PFSK-1 (cell line): ENCODE measurements around the gene SULT1E1.

Experiments
- FOXP2 ChIP-seq: optimal IDR thresholded peaks from 2 replicates; pipeline ENCODE3; 2011; ENCODE audit warnings: borderline replicate concordance, control low read depth, inconsistent platforms; ENCODE audit not compliant: insufficient read depth; ENCODE audit errors: extremely low read length, extremely low read depth
- POLR2AphosphoS5 ChIP-seq: IDR thresholded peaks from 2 replicates; pipeline ENCODE4 v1.6.1; 2012; ENCODE audit warnings: low read depth, mild to moderate bottlenecking, control low read depth, low read length, moderate library complexity
- SIN3A ChIP-seq: IDR thresholded peaks from 2 replicates; pipeline ENCODE4 v1.6.1; 2012; ENCODE audit warnings: mild to moderate bottlenecking, low read length, moderate library complexity, borderline replicate concordance; ENCODE audit not compliant: insufficient read depth
- TAF1 ChIP-seq: IDR thresholded peaks from 2 replicates; pipeline ENCODE4 v1.6.1; 2012; ENCODE audit warnings: low read length, control low read depth, borderline replicate concordance; ENCODE audit not compliant: insufficient read depth
- TF ChIP-seq, protein P1 (sequence below), 2 experiments: IDR thresholded peaks; 2 replicates each; pipeline versions ENCODE4 v1.6.1 to v1.8.0; 2011 to 2012; ENCODE audit warnings: low read depth in 2 of 2, low read length in 2 of 2, control low read depth in 1 of 2, inconsistent platforms in 1 of 2, mild to moderate bottlenecking in 1 of 2, moderate library complexity in 1 of 2; ENCODE audit not compliant: insufficient read depth in 1 of 2

SULT1E1 gene

DNA sequence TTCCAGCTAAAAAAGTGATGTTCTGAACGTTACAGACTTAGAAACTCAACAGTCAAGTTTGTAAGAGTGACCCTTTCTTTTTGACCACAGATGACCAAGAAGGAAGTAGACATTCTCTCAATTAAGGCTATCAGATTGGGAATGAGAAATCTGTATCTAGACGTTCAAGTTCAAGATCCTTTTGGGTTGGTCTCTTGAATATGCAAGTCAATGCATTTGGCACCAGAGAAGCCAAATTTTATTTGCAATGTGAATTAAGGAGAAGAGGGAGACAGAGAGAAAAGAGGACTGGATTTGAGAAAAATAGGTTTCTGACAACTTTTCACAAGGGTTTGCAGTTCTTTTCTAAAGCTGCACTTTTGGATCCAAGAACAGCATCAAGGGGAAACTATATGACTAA, 17.5 kb upstream of the SULT1E1 start:
- TF ChIP-seq POLR2AphosphoS5 (no peak), TAF1 (no peak), SIN3A (no peak), FOXP2 (no peak)
- TF ChIP-seq, protein P1, sequence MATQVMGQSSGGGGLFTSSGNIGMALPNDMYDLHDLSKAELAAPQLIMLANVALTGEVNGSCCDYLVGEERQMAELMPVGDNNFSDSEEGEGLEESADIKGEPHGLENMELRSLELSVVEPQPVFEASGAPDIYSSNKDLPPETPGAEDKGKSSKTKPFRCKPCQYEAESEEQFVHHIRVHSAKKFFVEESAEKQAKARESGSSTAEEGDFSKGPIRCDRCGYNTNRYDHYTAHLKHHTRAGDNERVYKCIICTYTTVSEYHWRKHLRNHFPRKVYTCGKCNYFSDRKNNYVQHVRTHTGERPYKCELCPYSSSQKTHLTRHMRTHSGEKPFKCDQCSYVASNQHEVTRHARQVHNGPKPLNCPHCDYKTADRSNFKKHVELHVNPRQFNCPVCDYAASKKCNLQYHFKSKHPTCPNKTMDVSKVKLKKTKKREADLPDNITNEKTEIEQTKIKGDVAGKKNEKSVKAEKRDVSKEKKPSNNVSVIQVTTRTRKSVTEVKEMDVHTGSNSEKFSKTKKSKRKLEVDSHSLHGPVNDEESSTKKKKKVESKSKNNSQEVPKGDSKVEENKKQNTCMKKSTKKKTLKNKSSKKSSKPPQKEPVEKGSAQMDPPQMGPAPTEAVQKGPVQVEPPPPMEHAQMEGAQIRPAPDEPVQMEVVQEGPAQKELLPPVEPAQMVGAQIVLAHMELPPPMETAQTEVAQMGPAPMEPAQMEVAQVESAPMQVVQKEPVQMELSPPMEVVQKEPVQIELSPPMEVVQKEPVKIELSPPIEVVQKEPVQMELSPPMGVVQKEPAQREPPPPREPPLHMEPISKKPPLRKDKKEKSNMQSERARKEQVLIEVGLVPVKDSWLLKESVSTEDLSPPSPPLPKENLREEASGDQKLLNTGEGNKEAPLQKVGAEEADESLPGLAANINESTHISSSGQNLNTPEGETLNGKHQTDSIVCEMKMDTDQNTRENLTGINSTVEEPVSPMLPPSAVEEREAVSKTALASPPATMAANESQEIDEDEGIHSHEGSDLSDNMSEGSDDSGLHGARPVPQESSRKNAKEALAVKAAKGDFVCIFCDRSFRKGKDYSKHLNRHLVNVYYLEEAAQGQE (IDR thresholded peaks at IDR 0.05; ENCODE audit: insufficient read depth in 1 of 2, low read depth in 2 of 2, low read length in 2 of 2): no peak

DNA sequence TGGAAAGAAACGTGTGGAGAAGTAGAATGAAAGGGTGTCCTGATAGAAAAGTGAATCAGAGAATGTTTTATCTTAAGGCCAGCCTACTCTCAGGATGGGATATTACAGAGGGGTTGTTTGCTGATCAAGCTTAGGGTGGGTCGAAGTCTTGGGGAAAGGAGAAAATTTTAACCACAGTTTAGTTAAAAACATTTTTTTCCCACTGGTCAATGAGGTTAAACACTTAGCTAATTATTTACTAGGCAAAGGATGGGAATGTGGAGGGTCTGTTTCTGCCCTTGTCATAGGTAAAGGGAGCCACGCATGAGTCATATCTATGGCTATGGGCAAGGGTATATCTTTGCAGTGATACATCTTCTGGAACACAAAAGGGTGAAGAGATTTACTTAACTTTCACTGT, 16.1 kb upstream of the SULT1E1 start:
- no peak for TF ChIP-seq FOXP2
- no peak for TF ChIP-seq POLR2AphosphoS5
- no peak for TF ChIP-seq TAF1
- TF ChIP-seq, protein P1 (IDR thresholded peaks at IDR 0.05; ENCODE audit: insufficient read depth in 1 of 2, low read depth in 2 of 2, low read length in 2 of 2): no peak
- no peak for TF ChIP-seq SIN3A

DNA sequence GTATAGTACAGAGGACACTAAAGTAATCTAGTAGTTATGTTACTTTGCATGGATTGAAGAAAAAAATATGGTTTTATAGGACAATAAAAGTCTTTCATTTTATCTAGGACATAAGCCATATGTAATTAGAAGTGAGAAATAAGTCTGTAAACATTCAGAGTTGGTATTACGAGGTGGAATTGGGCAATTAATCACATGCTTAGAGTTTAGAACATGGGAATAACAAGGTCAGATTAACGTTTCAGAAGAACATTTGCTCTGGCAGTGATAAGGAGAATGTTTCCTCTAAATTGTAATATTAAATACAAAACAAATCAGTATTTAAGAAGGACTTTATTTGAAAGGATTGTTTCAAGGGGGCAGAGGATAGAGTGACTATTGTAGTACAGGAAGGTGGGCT, 15.6 kb upstream of the SULT1E1 start:
- TF ChIP-seq POLR2AphosphoS5 (no peak), TAF1 (no peak), SIN3A (no peak), FOXP2 (no peak)
- TF ChIP-seq, protein P1 (IDR thresholded peaks at IDR 0.05; ENCODE audit: insufficient read depth in 1 of 2, low read depth in 2 of 2, low read length in 2 of 2): no peak

DNA sequence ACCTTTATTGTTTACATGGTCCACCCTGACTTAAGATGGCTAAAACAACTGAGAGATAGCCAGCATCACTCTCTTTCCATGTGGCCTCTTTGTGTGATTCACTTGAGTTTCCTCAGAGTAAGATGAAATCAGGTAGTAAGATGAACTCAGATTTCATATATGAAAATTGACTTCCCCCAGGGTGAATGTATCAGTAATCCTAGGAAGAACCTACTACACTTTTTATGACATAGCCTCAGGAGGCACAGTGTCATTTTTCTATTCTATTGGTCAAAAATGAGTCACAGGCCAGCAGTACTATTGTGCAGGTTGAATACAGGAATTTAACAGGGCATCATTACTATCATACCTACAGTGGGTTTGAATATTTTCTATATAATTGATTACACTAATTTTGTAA, 14.6 kb upstream of the SULT1E1 start:
- TF ChIP-seq TAF1: no peak
- no peak for TF ChIP-seq SIN3A

DNA sequence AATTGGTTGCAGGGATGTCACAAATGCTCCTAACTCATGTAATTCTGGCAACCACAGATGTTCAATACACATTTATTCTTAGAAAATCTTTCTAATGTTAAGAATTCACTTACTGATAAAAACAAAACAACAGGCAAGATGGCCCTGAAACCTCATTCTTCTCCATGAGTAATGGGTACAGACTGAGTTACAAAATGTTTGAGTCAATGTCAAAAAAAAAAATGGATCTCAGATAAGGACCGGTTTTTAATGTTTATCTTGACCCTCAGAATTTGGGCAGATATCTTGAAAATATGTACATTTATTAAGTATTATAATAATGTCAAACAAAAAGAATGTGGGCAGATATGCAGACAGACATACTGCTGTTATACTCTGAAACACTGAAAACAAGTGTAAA, 1.8 kb upstream of the SULT1E1 start:
- TF ChIP-seq, protein P1 (IDR thresholded peaks at IDR 0.05; ENCODE audit: insufficient read depth in 1 of 2, low read depth in 2 of 2, low read length in 2 of 2): no peak
- no peak for TF ChIP-seq FOXP2
- TF ChIP-seq TAF1: no peak
- TF ChIP-seq SIN3A: no peak
- TF ChIP-seq POLR2AphosphoS5: no peak
